ENCODE results near the gene TRPM3. TPM values are rescaled to one million over a fixed set of nuclear protein-coding genes. Genes with fewer than 3 reads are reported as not detected.

TRPM3 gene
- total and polyA plus RNA-seq, 2 donors (not counting 1 experiment from before 2014, with no cell fraction given), result not detected

DNA sequence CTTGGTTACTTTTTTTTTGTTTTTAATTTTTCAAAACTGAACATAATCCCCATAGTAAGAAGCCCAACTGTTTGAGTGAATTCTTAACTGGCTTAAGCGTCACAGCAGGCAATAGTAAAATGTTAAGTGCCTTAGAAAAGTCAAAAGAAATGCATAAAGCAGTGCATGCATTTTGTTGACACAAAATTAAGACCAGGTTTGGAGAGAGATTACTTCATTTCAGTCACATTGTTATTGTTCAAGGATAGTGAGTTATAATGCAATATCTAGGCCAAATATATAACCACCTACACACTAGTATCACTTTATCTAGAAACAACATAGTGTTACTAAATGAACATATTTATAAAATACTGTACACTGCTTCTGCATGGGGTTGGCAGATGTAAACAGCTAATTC is 590.1 kb downstream of the TRPM3 start:
- intact Hi-C loops (cut with micrococcal nuclease), result no loop called here
- ATAC-seq (ENCODE audit: low read depth) (no peak), DNase-seq (no peak)
- Histone ChIP-seq H3K4me1 (ENCODE audit: control insufficient read depth in 2 of 2, insufficient read depth in 2 of 2, low read length in 2 of 2) (no peaks in the 10 kb centered on the region), H3K4me3 (ENCODE audit: control extremely low read depth in 1 of 5, extremely low read depth in 1 of 5, insufficient read depth in 1 of 5, low read depth in 2 of 5, low read length in 4 of 5) (no peak overlapping the region), H3K36me3 (replicated peaks in 1 of 2; ENCODE audit: control extremely low read depth in 1 of 2, control insufficient read depth in 1 of 2, extremely low read depth in 1 of 2, insufficient read depth in 2 of 2, low read length in 1 of 2) (no peaks in the 10 kb centered on the region), H4K20me1 (ENCODE audit: control insufficient read depth, insufficient read depth, low read length, poor library complexity, severe bottlenecking) (no peaks in the 10 kb centered on the region), H3K27me3 (replicated peaks in 1 of 4; ENCODE audit: control extremely low read depth in 1 of 4, control insufficient read depth in 3 of 4, insufficient read depth in 4 of 4, low read length in 3 of 4) (peaks cover 0 to 4% (median 0%) of the 10 kb centered on the region in 4 experiments), H2AFZ (ENCODE audit: insufficient read depth, low read depth, low read length, poor library complexity, severe bottlenecking) (no peak overlapping the region), H3K79me2 (ENCODE audit: control insufficient read depth, insufficient read depth, low read length) (no peaks in the 10 kb centered on the region), H3K4me2 (replicated peaks; ENCODE audit: low read depth, low read length, poor library complexity, severe bottlenecking) (no peak overlapping the region), H3K9ac (ENCODE audit: low read length) (no peak overlapping the region), H3K27ac (ENCODE audit: low read length in 2 of 2) (no peak overlapping the region), H3K9me3 (ENCODE audit: control extremely low read depth in 1 of 3, control insufficient read depth in 2 of 3, insufficient read depth in 1 of 3, low read length in 2 of 3) (no peaks in the 10 kb centered on the region)
- CTCF ChIA-PET, result no interaction called here
- H3K4me3 Mint-ChIP-seq, result no peak overlapping the region
- POLR2A ChIA-PET, result no interaction called here
- TF ChIP-seq, protein P1, sequence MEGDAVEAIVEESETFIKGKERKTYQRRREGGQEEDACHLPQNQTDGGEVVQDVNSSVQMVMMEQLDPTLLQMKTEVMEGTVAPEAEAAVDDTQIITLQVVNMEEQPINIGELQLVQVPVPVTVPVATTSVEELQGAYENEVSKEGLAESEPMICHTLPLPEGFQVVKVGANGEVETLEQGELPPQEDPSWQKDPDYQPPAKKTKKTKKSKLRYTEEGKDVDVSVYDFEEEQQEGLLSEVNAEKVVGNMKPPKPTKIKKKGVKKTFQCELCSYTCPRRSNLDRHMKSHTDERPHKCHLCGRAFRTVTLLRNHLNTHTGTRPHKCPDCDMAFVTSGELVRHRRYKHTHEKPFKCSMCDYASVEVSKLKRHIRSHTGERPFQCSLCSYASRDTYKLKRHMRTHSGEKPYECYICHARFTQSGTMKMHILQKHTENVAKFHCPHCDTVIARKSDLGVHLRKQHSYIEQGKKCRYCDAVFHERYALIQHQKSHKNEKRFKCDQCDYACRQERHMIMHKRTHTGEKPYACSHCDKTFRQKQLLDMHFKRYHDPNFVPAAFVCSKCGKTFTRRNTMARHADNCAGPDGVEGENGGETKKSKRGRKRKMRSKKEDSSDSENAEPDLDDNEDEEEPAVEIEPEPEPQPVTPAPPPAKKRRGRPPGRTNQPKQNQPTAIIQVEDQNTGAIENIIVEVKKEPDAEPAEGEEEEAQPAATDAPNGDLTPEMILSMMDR (IDR thresholded peaks at IDR 0.05), result no peak
- TF ChIP-seq EZH2 (IDR thresholded peaks at IDR 0.05; ENCODE audit: borderline replicate concordance, insufficient read depth, low read depth, low read length, poor library complexity, severe bottlenecking), result no peak
- H3K4me1 Mint-ChIP-seq, result no peaks in the 10 kb centered on the region
- no peaks in the 10 kb centered on the region for H3K9me3 Mint-ChIP-seq (ENCODE audit: insufficient read depth)
- WGBS (ENCODE audit: insufficient coverage), result no CpG with 5 or more reads among the region's 1 CpG
- H3K27ac Mint-ChIP-seq, result no peak overlapping the region
- H3K27me3 Mint-ChIP-seq, result peaks cover 14% of the 10 kb centered on the region

DNA sequence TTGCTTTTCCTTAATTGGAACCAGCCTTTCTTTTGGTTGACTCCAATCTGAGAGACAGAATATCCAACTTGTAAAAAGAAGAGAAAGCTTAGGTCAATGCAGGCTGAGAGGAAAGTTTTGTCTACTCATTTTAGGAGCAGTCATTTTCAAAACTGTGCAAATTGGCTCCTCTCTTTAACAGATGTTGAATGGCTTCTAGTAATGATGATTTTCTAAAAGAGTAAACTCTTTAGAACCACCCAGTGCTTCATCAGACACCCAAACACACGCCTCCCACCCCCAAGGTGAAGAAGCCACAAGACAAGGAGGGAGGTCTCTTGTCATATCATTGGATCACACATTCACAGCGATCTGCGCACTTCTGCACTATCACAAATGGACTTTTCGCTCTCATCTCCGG is 590.7 kb downstream of the TRPM3 start:
- H3K27ac Mint-ChIP-seq, result no peak overlapping the region
- no peaks in the 10 kb centered on the region for H3K4me1 Mint-ChIP-seq
- TF ChIP-seq, protein P1 (IDR thresholded peaks at IDR 0.05), result no peak
- TF ChIP-seq EZH2 (IDR thresholded peaks at IDR 0.05; ENCODE audit: borderline replicate concordance, insufficient read depth, low read depth, low read length, poor library complexity, severe bottlenecking), result no peak
- Histone ChIP-seq H3K4me3 (ENCODE audit: control extremely low read depth in 1 of 5, extremely low read depth in 1 of 5, insufficient read depth in 1 of 5, low read depth in 2 of 5, low read length in 4 of 5) (no peak overlapping the region), H3K36me3 (replicated peaks in 1 of 2; ENCODE audit: control extremely low read depth in 1 of 2, control insufficient read depth in 1 of 2, extremely low read depth in 1 of 2, insufficient read depth in 2 of 2, low read length in 1 of 2) (no peaks in the 10 kb centered on the region), H3K79me2 (ENCODE audit: control insufficient read depth, insufficient read depth, low read length) (no peaks in the 10 kb centered on the region), H2AFZ (ENCODE audit: insufficient read depth, low read depth, low read length, poor library complexity, severe bottlenecking) (no peak overlapping the region), H3K9ac (ENCODE audit: low read length) (no peak overlapping the region), H3K27me3 (replicated peaks in 1 of 4; ENCODE audit: control extremely low read depth in 1 of 4, control insufficient read depth in 3 of 4, insufficient read depth in 4 of 4, low read length in 3 of 4) (peaks cover 0 to 4% (median 0%) of the 10 kb centered on the region in 4 experiments), H3K9me3 (ENCODE audit: control extremely low read depth in 1 of 3, control insufficient read depth in 2 of 3, insufficient read depth in 1 of 3, low read length in 2 of 3) (no peaks in the 10 kb centered on the region), H3K4me2 (replicated peaks; ENCODE audit: low read depth, low read length, poor library complexity, severe bottlenecking) (no peak overlapping the region), H3K4me1 (ENCODE audit: control insufficient read depth in 2 of 2, insufficient read depth in 2 of 2, low read length in 2 of 2) (no peaks in the 10 kb centered on the region), H3K27ac (ENCODE audit: low read length in 2 of 2) (no peak overlapping the region), H4K20me1 (ENCODE audit: control insufficient read depth, insufficient read depth, low read length, poor library complexity, severe bottlenecking) (no peaks in the 10 kb centered on the region)
- WGBS (ENCODE audit: insufficient coverage), result 100% methylated on average over 5 of the region's 5 CpGs
- DNase-seq, result no peak
- ChIA-PET CTCF (no interaction called here), POLR2A (no interaction called here)
- ATAC-seq (ENCODE audit: low read depth), result no peak
- H3K4me3 Mint-ChIP-seq, result no peak overlapping the region
- H3K27me3 Mint-ChIP-seq, result peaks cover 14% of the 10 kb centered on the region
- no peaks in the 10 kb centered on the region for H3K9me3 Mint-ChIP-seq (ENCODE audit: insufficient read depth)
- intact Hi-C loops (cut with micrococcal nuclease), result no loop called here
